Calu3 (cell line): ENCODE measurements around the gene INSRR. TPM values are rescaled to one million over a fixed set of nuclear protein-coding genes. Genes with fewer than 3 reads are reported as not detected.

Experiments used
- BruUV-seq: library from RNA; stranded (reverse); fragments of 400-500 nt; replicated peaks from 2 replicates; lab custom pipeline; 2021; lab: Mats Ljungman, UMichigan
- CTCF ChIA-PET: fragments of 300-600 bp; sonication (Branson Sonifier 250); formaldehyde crosslinking; loops from one replicate; lab custom pipeline; 2022; ENCODE audit warnings: antibody characterized with exemption; lab: Charles Lee
- DNase-seq: peaks from one replicate; pipeline ENCODE4 v3.0.0; 2022
- H3K27ac Mint-ChIP-seq: one replicate; pipeline ENCODE4 v1.8.0; 2022; ENCODE audit warnings: mixed read lengths; ENCODE audit not compliant: unreplicated experiment
- H3K27me3 Mint-ChIP-seq: one replicate; pipeline ENCODE4 v1.8.0; 2022; ENCODE audit warnings: mixed read lengths; ENCODE audit not compliant: unreplicated experiment
- H3K36me3 Mint-ChIP-seq: one replicate; pipeline ENCODE4 v1.8.0; 2022; ENCODE audit warnings: mild to moderate bottlenecking, moderate library complexity, mixed read lengths; ENCODE audit not compliant: insufficient read depth, unreplicated experiment
- H3K4me1 Mint-ChIP-seq: one replicate; pipeline ENCODE4 v1.8.0; 2022; ENCODE audit warnings: mild to moderate bottlenecking, low read depth, mixed read lengths; ENCODE audit not compliant: unreplicated experiment
- H3K4me3 Mint-ChIP-seq: one replicate; pipeline ENCODE4 v1.8.0; 2022; ENCODE audit warnings: mild to moderate bottlenecking, low read depth, moderate library complexity, mixed read lengths; ENCODE audit not compliant: unreplicated experiment
- H3K9me3 Mint-ChIP-seq: one replicate; pipeline ENCODE4 v1.8.0; 2022; ENCODE audit warnings: low read depth, mixed read lengths; ENCODE audit not compliant: unreplicated experiment
- intact Hi-C: fragments of 100-400 bp; cut with micrococcal nuclease; formaldehyde crosslinking; loops from one replicate; pipeline ENCODE4 v1.10.0; 2022; ENCODE audit not compliant: unreplicated experiment
- total RNA-seq: library from RNA; stranded (reverse); gene quantifications from 2 replicates; pipeline ENCODE4 v1.2.3, GENCODE V29; 2022
- TF ChIP-seq, protein P1 (sequence below): fragments of 200-600 bp; IDR thresholded peaks from one replicate; pipeline ENCODE4 v1.8.0; 2022; ENCODE audit warnings: antibody characterized with exemption; ENCODE audit not compliant: unreplicated experiment

The INSRR gene
- total RNA-seq, 1 experiment from 2014 or later, result not detected

- no TSS peak for BruUV-seq
- no peak for DNase-seq
- TF ChIP-seq, protein P1, sequence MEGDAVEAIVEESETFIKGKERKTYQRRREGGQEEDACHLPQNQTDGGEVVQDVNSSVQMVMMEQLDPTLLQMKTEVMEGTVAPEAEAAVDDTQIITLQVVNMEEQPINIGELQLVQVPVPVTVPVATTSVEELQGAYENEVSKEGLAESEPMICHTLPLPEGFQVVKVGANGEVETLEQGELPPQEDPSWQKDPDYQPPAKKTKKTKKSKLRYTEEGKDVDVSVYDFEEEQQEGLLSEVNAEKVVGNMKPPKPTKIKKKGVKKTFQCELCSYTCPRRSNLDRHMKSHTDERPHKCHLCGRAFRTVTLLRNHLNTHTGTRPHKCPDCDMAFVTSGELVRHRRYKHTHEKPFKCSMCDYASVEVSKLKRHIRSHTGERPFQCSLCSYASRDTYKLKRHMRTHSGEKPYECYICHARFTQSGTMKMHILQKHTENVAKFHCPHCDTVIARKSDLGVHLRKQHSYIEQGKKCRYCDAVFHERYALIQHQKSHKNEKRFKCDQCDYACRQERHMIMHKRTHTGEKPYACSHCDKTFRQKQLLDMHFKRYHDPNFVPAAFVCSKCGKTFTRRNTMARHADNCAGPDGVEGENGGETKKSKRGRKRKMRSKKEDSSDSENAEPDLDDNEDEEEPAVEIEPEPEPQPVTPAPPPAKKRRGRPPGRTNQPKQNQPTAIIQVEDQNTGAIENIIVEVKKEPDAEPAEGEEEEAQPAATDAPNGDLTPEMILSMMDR, result no peak
- no peak overlapping the region for H3K27ac Mint-ChIP-seq
- H3K4me1 Mint-ChIP-seq, result peaks cover 8% of the 10 kb centered on the region
- CTCF ChIA-PET, result no interaction called here
- no peak overlapping the region for H3K4me3 Mint-ChIP-seq
- intact Hi-C loops, result no loop called here
- no peaks in the 10 kb centered on the region for H3K36me3 Mint-ChIP-seq
- H3K27me3 Mint-ChIP-seq, result peaks cover 75% of the 10 kb centered on the region
- no peaks in the 10 kb centered on the region for H3K9me3 Mint-ChIP-seq
Measured at GRCh38 chr1:156866249-156866909, 7.5 kb upstream of the INSRR start.

DNA sequence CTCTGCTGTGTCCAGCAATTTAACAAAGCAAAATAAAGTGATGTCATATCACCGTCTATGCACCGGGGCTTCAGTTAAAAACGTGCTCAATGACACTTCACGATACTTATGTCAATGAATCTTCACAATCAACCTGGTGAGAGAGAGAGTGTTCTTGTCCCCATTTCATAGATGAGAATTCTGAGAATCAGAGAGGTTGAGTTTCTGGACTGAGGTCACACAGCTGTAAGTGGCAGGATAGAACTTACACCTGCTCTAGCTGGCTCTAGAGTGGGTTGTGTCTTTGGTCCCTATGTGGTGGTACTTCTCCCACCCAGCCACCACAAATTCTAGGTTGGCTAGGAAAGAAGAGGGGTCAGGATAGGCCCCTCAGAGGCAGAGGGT, 6.9 kb upstream of the INSRR start:
- peaks cover 79% of the 10 kb centered on the region for H3K27me3 Mint-ChIP-seq
- CTCF ChIA-PET, result no interaction called here
- no TSS peak for BruUV-seq

DNA sequence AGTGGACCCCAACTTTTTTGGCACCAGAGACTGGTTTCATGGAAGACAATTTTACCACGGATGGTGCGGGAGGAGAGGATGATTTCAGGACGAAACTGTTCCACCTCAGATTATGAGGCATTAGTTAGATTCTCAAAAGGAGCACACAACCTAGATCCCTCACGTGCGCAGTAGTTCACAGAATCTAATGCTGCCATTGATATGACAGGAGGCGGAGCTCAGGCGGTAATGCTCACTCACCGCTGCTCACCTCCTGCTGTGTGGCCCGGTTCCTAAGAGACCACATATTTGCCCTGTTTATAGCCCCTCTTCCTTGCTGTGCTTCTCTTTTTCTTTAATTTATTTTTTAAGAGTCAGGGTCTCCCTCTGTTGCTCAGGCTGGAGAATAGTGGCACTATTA, 6.3 kb upstream of the INSRR start:
- Mint-ChIP-seq H3K36me3 (no peaks in the 10 kb centered on the region), H3K9me3 (no peaks in the 10 kb centered on the region), H3K4me1 (peaks cover 12% of the 10 kb centered on the region), H3K4me3 (no peak overlapping the region), H3K27ac (no peak overlapping the region), H3K27me3 (peaks cover 84% of the 10 kb centered on the region)
- DNase-seq, result no peak
- intact Hi-C loops, result no loop called here
- CTCF ChIA-PET, result no interaction called here
- TF ChIP-seq, protein P1, result no peak
- BruUV-seq, result no TSS peak

More for the DNA sequence above, 6.9 kb upstream of the INSRR start:
- no peaks in the 10 kb centered on the region for H3K9me3 Mint-ChIP-seq
- no peak overlapping the region for H3K4me3 Mint-ChIP-seq
- no peak overlapping the region for H3K27ac Mint-ChIP-seq
- H3K4me1 Mint-ChIP-seq, result peaks cover 8% of the 10 kb centered on the region
- H3K36me3 Mint-ChIP-seq, result no peaks in the 10 kb centered on the region
- DNase-seq, result no peak
- intact Hi-C loops, result no loop called here
- TF ChIP-seq, protein P1, result no peak

DNA sequence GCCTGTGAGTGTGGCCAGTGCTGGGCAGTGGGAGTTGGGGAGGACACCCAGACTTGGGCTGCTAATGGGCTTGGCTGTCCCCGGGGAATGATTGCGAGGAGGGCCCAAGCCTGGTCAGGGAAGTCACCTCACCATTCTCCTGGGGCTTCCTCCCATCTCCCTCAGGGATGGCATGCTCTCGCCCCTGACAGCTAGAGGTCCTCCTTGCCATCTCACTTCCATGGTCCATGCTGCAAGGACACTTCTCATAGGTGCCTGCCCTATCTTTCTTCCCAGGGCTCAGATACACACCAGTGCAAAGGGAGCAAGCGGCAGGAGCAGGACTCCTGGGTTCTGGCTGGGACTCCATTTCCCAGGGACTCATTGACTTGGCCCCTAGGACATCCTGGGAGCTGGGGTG, 5.9 kb upstream of the INSRR start:
- TF ChIP-seq, protein P1, result no peak
- no peaks in the 10 kb centered on the region for H3K36me3 Mint-ChIP-seq
- peaks cover 17% of the 10 kb centered on the region for H3K4me1 Mint-ChIP-seq
- H3K9me3 Mint-ChIP-seq, result no peaks in the 10 kb centered on the region
- peaks cover 84% of the 10 kb centered on the region for H3K27me3 Mint-ChIP-seq
- no peak for DNase-seq
- H3K27ac Mint-ChIP-seq, result no peak overlapping the region
- H3K4me3 Mint-ChIP-seq, result no peak overlapping the region
- CTCF ChIA-PET, result interaction anchor here (1.2 kb wide), 1 partner anchor 51 kb away, joined by 3 read pairs; no protein-coding TSS in a partner anchor
- intact Hi-C loops, result no loop called here
- BruUV-seq, result no TSS peak
